Loucy (cell line): ENCODE measurements around the gene CD164.

Experiments used
- H2AFZ ChIP-seq: fragments of 200-600 bp; sonication (generic); 2 replicates; pipeline ENCODE4 v1.6.0; 2016; ENCODE audit warnings: antibody characterized with exemption, mild to moderate bottlenecking, low read length, moderate library complexity
- H3F3A ChIP-seq: fragments of 200-600 bp; 2 replicates; pipeline ENCODE4 v1.6.0; 2016; ENCODE audit warnings: antibody characterized with exemption, low read depth, mild to moderate bottlenecking
- H3K27me3 ChIP-seq: fragments of 200-600 bp; sonication (generic); 2 replicates; pipeline ENCODE4 v1.6.1; 2014; ENCODE audit warnings: low read length, mild to moderate bottlenecking; ENCODE audit not compliant: insufficient read depth, poor library complexity, severe bottlenecking
- H3K36me3 ChIP-seq: fragments of 200-600 bp; sonication (generic); 2 replicates; pipeline ENCODE4 v1.6.1; 2016; ENCODE audit warnings: low read length; ENCODE audit not compliant: insufficient read depth
- H3K4me1 ChIP-seq: fragments of 200-600 bp; sonication (generic); 2 replicates; pipeline ENCODE4 v1.5.1; 2014; ENCODE audit warnings: low read length, mild to moderate bottlenecking; ENCODE audit not compliant: insufficient read depth, poor library complexity, severe bottlenecking
- H3K4me2 ChIP-seq: fragments of 200-600 bp; sonication (generic); 2 replicates; pipeline ENCODE4 v1.6.0; 2014; ENCODE audit warnings: antibody characterized with exemption, low read length, low read depth, mild to moderate bottlenecking; ENCODE audit not compliant: poor library complexity, severe bottlenecking
- H3K4me3 ChIP-seq: fragments of 200-600 bp; sonication (generic); 2 replicates; pipeline ENCODE4 v1.5.1; 2014; ENCODE audit warnings: low read length, mild to moderate bottlenecking, mixed read lengths; ENCODE audit not compliant: poor library complexity, severe bottlenecking
- H3K79me2 ChIP-seq: fragments of 200-600 bp; sonication (generic); 2 replicates; pipeline ENCODE4 v1.6.1; 2014; ENCODE audit warnings: low read length; ENCODE audit not compliant: insufficient read depth
- H3K9ac ChIP-seq: fragments of 200-600 bp; sonication (generic); 2 replicates; pipeline ENCODE4 v1.6.0; 2014; ENCODE audit warnings: mild to moderate bottlenecking, low read depth, low read length, moderate library complexity; ENCODE audit not compliant: poor library complexity, severe bottlenecking
- H3K9me2 ChIP-seq: fragments of 200-600 bp; sonication (generic); replicated peaks from 2 replicates; pipeline ENCODE4 v1.6.1; 2016; ENCODE audit warnings: low read depth, low read length, mixed read lengths
- H3K9me3 ChIP-seq: fragments of 200-600 bp; sonication (generic); 2 replicates; pipeline ENCODE4 v1.6.1; 2014; ENCODE audit warnings: mild to moderate bottlenecking, antibody characterized with exemption, low read length, low read depth; ENCODE audit not compliant: insufficient read depth
- H4K20me1 ChIP-seq: fragments of 200-600 bp; sonication (generic); 2 replicates; pipeline ENCODE4 v1.6.0; 2014; ENCODE audit warnings: antibody characterized with exemption, low read length, mild to moderate bottlenecking; ENCODE audit not compliant: insufficient read depth, poor library complexity, severe bottlenecking
- CTCF ChIP-seq: fragments of 200-600 bp; sonication (generic); conservative IDR thresholded peaks from 2 replicates; pipeline ENCODE4 v1.5.1; 2014; ENCODE audit warnings: mild to moderate bottlenecking, antibody characterized with exemption, low read length
- EZH2phosphoT487 ChIP-seq: fragments of 200-600 bp; IDR thresholded peaks from 2 replicates; pipeline ENCODE4 v1.6.1; 2018; ENCODE audit warnings: antibody characterized with exemption, mild to moderate bottlenecking, moderate library complexity, borderline replicate concordance

Gene CD164

DNA sequence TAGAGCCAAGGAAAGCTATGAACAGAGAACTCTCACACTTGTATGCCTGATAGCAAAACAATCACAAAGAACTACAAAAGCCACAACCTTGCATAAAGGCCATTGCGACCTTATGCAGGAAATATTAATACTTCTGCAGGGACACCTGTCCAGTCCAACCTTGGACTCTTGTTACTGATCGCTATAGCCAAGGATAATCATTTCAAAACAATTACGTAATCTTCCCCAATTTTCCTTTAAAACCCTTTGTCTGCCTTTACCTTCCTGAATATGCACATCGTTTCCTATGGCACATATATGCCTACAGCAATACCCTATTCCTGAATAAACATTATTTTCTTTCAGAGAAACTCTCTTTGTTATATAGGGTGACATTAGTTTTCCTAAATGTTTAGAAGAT lies 35.4 kb upstream of the CD164 start:
- Histone ChIP-seq H3K9me3 (no peaks in the 10 kb centered on the region), H2AFZ (no peak overlapping the region), H3K4me2 (no peak overlapping the region), H3K9me2 (no peaks in the 10 kb centered on the region), H3K36me3 (no peaks in the 10 kb centered on the region), H3K4me3 (no peak overlapping the region), H3K9ac (no peak overlapping the region), H3K27me3 (no peaks in the 10 kb centered on the region), H3F3A (no peaks in the 10 kb centered on the region), H3K79me2 (no peaks in the 10 kb centered on the region), H4K20me1 (no peaks in the 10 kb centered on the region), H3K4me1 (peaks cover 9% of the 10 kb centered on the region)
- TF ChIP-seq EZH2phosphoT487 (no peak), CTCF (no peak)

- Histone ChIP-seq H2AFZ (no peak overlapping the region), H3K9me2 (no peaks in the 10 kb centered on the region), H3K4me3 (no peak overlapping the region), H3K4me2 (no peak overlapping the region), H4K20me1 (no peaks in the 10 kb centered on the region), H3K9ac (no peak overlapping the region), H3K9me3 (no peaks in the 10 kb centered on the region), H3K27me3 (no peaks in the 10 kb centered on the region), H3K36me3 (no peaks in the 10 kb centered on the region), H3F3A (no peaks in the 10 kb centered on the region), H3K79me2 (no peaks in the 10 kb centered on the region), H3K4me1 (peaks cover 8% of the 10 kb centered on the region)
- TF ChIP-seq CTCF (no peak), EZH2phosphoT487 (no peak)
Observed at GRCh38 chr6:109411034-109411433, 28.8 kb upstream of the CD164 start.

DNA sequence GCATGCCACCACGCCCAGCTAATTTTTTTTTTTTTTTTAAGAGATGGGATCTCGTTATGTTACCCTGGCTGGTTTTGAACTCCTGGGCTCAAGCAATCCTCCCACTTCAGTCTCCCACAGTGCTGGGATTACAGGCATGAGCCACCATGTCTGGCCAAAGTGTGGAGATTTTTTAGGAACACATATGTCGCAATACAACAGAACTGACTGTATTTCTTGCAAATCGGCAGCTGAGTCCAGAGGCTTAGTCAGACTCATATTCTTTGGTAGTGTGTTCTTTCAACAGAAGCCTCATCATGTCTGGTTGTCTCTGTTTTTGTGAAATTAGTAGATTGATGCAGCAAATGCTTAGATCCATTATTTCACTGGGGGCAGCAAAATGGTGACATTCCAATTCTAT lies 23.9 kb upstream of the CD164 start:
- Histone ChIP-seq H3K36me3 (no peaks in the 10 kb centered on the region), H3F3A (no peaks in the 10 kb centered on the region), H4K20me1 (no peaks in the 10 kb centered on the region), H3K9me3 (no peaks in the 10 kb centered on the region), H2AFZ (no peak overlapping the region), H3K79me2 (no peaks in the 10 kb centered on the region), H3K9me2 (no peaks in the 10 kb centered on the region), H3K4me3 (no peak overlapping the region), H3K4me1 (no peaks in the 10 kb centered on the region), H3K27me3 (no peaks in the 10 kb centered on the region), H3K4me2 (no peak overlapping the region), H3K9ac (no peak overlapping the region)
- no peak for TF ChIP-seq EZH2phosphoT487
- no peak for TF ChIP-seq CTCF
